ENCODE measurements around the gene THUMPD2.

The THUMPD2 gene

GRCh38 chr2:39755466-39755865 is 23.6 kb downstream of the THUMPD2 start:
- no peak for DNase-seq

GRCh38 chr2:39743269-39743776 is 35.7 kb downstream of the THUMPD2 start:
- no peak for DNase-seq

- no peak for DNase-seq
Measured at GRCh38 chr2:39741871-39742270, 37.2 kb downstream of the THUMPD2 start.

- DNase-seq: no peak
Measured at GRCh38 chr2:39739386-39739785, 39.7 kb downstream of the THUMPD2 start.

GRCh38 chr2:39738936-39739335 is 40.1 kb downstream of the THUMPD2 start:
- DNase-seq: no peak

- no peak for DNase-seq
Measured at GRCh38 chr2:39737661-39738060, 41.4 kb downstream of the THUMPD2 start.

- DNase-seq: no peak
Measured at GRCh38 chr2:39736640-39737039, 42.4 kb downstream of the THUMPD2 start.

- no peak for DNase-seq
Measured at GRCh38 chr2:39735648-39736047, 43.4 kb downstream of the THUMPD2 start.

- DNase-seq: no peak
Measured at GRCh38 chr2:39734445-39734844, 44.6 kb downstream of the THUMPD2 start.

- no peak for DNase-seq
Measured at GRCh38 chr2:39733070-39733674, 45.9 kb downstream of the THUMPD2 start.

- no peak for DNase-seq
Measured at GRCh38 chr2:39732482-39732881, 46.6 kb downstream of the THUMPD2 start.

GRCh38 chr2:39731546-39731945 is 47.5 kb downstream of the THUMPD2 start:
- no peak for DNase-seq

- peak; percentile 69 for DNase-seq
Measured at GRCh38 chr2:39730685-39731302, 48.3 kb downstream of the THUMPD2 start.

GRCh38 chr2:39730276-39730675 is 48.8 kb downstream of the THUMPD2 start:
- no peak for DNase-seq

GRCh38 chr2:39728941-39729351 is 50.1 kb downstream of the THUMPD2 start:
- DNase-seq: peak; percentile 78

- peak; percentile 45 for DNase-seq
Measured at GRCh38 chr2:39728085-39728484, 51.0 kb downstream of the THUMPD2 start.

GRCh38 chr2:39725401-39725800 is 53.7 kb downstream of the THUMPD2 start:
- no peak for DNase-seq

GRCh38 chr2:39724828-39725144 is 54.3 kb downstream of the THUMPD2 start:
- no peak for DNase-seq

- DNase-seq: no peak
Measured at GRCh38 chr2:39723946-39724827, 54.9 kb downstream of the THUMPD2 start.

GRCh38 chr2:39723497-39723896 is 55.6 kb downstream of the THUMPD2 start:
- no peak for DNase-seq

- DNase-seq: no peak
Measured at GRCh38 chr2:39720970-39721369, 58.1 kb downstream of the THUMPD2 start.

GRCh38 chr2:39719317-39719716 is 59.7 kb downstream of the THUMPD2 start:
- DNase-seq: no peak

GRCh38 chr2:39718483-39718882 is 60.6 kb downstream of the THUMPD2 start:
- no peak for DNase-seq

- no peak for DNase-seq
Measured at GRCh38 chr2:39717067-39717466, 62.0 kb downstream of the THUMPD2 start.
